ENCODE data around the gene GRM3.

GRM3 gene

DNA sequence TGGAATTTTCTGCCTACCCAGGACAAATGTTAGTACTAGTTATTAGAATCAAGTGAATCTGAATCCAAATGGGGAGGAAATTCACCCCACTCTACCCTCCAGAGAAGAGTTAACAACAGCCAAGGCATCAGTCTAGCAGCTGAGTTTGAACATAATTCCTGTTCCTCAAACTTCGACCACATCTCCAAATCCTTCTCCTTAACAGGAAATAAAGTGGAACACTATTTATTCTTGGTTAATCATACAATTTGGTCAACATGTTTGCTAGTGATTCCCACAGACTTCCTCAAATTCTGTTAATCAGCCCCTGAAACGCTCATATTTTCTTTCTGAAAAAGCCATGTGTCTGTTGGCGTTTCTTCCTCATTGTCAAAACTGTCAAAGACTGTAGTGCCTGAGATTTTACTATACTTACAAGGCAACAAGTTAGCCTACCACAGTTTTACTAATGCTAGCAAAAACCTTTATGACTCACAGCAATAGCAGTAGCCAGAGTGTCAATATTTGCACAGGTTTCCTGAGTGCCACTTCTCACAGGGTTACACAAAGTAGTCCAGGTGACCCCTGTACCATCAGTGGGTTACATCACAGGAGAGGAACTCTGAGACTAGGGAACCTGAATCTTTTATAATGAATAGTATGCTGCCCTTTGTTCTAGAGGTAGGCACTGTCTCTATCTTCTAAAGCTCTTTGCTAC is 202.9 kb downstream of the GRM3 start:
- no peak overlapping the region for H3K4me3 ChIP-seq (ENCODE audit: low read depth, low read length)
- TF ChIP-seq, protein P1, sequence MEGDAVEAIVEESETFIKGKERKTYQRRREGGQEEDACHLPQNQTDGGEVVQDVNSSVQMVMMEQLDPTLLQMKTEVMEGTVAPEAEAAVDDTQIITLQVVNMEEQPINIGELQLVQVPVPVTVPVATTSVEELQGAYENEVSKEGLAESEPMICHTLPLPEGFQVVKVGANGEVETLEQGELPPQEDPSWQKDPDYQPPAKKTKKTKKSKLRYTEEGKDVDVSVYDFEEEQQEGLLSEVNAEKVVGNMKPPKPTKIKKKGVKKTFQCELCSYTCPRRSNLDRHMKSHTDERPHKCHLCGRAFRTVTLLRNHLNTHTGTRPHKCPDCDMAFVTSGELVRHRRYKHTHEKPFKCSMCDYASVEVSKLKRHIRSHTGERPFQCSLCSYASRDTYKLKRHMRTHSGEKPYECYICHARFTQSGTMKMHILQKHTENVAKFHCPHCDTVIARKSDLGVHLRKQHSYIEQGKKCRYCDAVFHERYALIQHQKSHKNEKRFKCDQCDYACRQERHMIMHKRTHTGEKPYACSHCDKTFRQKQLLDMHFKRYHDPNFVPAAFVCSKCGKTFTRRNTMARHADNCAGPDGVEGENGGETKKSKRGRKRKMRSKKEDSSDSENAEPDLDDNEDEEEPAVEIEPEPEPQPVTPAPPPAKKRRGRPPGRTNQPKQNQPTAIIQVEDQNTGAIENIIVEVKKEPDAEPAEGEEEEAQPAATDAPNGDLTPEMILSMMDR (IDR thresholded peaks at IDR 0.05; ENCODE audit: low read depth, low read length, missing control alignments), result no peak
- no peaks in the 10 kb centered on the region for H3K36me3 ChIP-seq (replicated peaks)
- no peaks in the 10 kb centered on the region for H3K27me3 ChIP-seq (replicated peaks)
- no peak for DNase-seq
- in situ Hi-C loops (cut with HindIII; ENCODE audit: low pct_ligation_motif_present, low sequenced_read_pairs), result no loop called here
- no peak overlapping the region for H3K27ac ChIP-seq

DNA sequence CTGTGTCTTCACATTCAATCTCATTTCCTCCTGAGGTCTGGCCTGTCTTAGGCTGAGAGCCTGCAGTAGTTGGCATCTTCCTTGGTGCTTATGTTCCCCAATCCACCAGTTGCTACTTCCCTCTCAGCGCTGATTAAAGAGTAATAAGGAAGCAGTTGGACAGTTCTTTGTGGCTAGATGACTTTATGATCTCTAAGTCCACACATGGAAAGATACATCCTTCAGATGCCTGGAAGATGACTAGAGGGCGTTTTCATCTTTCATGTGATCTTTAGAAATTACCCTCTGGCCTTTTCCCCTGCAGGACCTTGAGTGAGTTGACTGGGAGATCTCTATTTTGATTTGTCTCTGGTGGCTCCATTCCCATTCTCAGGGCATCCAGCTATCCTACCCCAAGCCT is 204.5 kb downstream of the GRM3 start:
- no peak overlapping the region for H3K4me3 ChIP-seq (ENCODE audit: low read depth, low read length)
- no peak for DNase-seq
- TF ChIP-seq, protein P1 (IDR thresholded peaks at IDR 0.05; ENCODE audit: low read depth, low read length, missing control alignments), result no peak
- no peaks in the 10 kb centered on the region for H3K36me3 ChIP-seq (replicated peaks)
- in situ Hi-C loops (cut with HindIII; ENCODE audit: low pct_ligation_motif_present, low sequenced_read_pairs), result no loop called here
- H3K27me3 ChIP-seq (replicated peaks), result no peaks in the 10 kb centered on the region
- no peak overlapping the region for H3K27ac ChIP-seq

DNA sequence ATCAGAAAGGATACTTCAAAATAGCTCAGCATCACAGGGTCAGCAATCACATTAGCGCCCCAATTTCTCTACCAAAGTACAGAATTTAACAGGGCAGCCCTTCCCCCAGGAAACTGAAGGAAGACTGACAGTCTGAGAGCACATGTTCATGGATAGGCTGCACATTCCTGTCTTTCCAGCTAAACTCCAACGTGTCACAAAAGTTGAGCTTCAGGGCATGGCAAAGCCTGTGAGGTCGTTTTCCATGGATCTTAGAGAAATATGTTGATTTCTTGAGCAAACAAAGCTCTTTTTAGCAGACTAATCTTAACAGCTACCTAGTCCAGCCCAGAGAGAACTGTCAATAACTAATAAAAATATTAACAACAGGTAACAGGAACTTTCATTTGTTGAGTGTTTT is 207.9 kb downstream of the GRM3 start:
- Histone ChIP-seq H3K27me3 (replicated peaks) (no peaks in the 10 kb centered on the region), H3K4me3 (ENCODE audit: low read depth, low read length) (no peak overlapping the region), H3K27ac (no peak overlapping the region), H3K36me3 (replicated peaks) (no peaks in the 10 kb centered on the region)
- DNase-seq, result no peak
- TF ChIP-seq, protein P1 (IDR thresholded peaks at IDR 0.05; ENCODE audit: low read depth, low read length, missing control alignments), result no peak
- in situ Hi-C loops (cut with HindIII; ENCODE audit: low pct_ligation_motif_present, low sequenced_read_pairs), result no loop called here

DNA sequence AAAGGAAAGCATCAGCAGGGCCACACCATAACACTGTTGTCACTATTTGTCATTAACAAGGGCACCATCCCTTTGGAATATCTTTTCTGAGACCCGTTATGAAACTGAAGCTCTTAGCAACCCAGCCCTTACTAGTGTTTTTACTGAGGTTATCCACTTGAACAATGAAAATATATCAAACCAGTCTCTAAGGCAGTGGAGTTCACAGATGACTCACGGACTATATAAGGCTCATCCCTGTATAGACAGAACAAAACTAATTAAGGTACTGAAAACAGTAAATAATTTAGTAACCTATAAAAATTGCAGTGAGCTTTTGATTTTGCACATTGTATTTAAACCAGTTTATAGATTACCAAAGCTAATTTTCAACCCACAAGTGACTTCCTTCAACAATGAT is 219.7 kb downstream of the GRM3 start:
- Histone ChIP-seq H3K27me3 (replicated peaks) (no peaks in the 10 kb centered on the region), H3K4me3 (ENCODE audit: low read depth, low read length) (no peak overlapping the region), H3K27ac (no peak overlapping the region), H3K36me3 (replicated peaks) (no peaks in the 10 kb centered on the region)
- in situ Hi-C loops (cut with HindIII; ENCODE audit: low pct_ligation_motif_present, low sequenced_read_pairs), result no loop called here
- no peak for DNase-seq
- TF ChIP-seq, protein P1 (IDR thresholded peaks at IDR 0.05; ENCODE audit: low read depth, low read length, missing control alignments), result no peak

GRCh38 chr7:86867163-86867762 is 223.6 kb downstream of the GRM3 start:
- no peak for DNase-seq
- no peak overlapping the region for H3K27ac ChIP-seq
- no peaks in the 10 kb centered on the region for H3K27me3 ChIP-seq (replicated peaks)
- TF ChIP-seq, protein P1 (IDR thresholded peaks at IDR 0.05; ENCODE audit: low read depth, low read length, missing control alignments), result no peak
- in situ Hi-C loops (cut with HindIII; ENCODE audit: low pct_ligation_motif_present, low sequenced_read_pairs), result no loop called here
- no peak overlapping the region for H3K4me3 ChIP-seq (ENCODE audit: low read depth, low read length)
- no peaks in the 10 kb centered on the region for H3K36me3 ChIP-seq (replicated peaks)

All from brain microvascular endothelial cell (primary cell).